HL-60/S4 treated with retinoic acid at 250 ng/mL for 4 days and 3 days (cell line): Measurements from ENCODE around the gene SKI.

Experiments used
- in situ Hi-C: fragments of 300-500 bp; cut with MboI; formaldehyde crosslinking; loops from 2 replicates; pipeline ENCODE4 v1.7.0; 2022; ENCODE audit warnings: low sequenced_read_pairs

SKI gene

DNA sequence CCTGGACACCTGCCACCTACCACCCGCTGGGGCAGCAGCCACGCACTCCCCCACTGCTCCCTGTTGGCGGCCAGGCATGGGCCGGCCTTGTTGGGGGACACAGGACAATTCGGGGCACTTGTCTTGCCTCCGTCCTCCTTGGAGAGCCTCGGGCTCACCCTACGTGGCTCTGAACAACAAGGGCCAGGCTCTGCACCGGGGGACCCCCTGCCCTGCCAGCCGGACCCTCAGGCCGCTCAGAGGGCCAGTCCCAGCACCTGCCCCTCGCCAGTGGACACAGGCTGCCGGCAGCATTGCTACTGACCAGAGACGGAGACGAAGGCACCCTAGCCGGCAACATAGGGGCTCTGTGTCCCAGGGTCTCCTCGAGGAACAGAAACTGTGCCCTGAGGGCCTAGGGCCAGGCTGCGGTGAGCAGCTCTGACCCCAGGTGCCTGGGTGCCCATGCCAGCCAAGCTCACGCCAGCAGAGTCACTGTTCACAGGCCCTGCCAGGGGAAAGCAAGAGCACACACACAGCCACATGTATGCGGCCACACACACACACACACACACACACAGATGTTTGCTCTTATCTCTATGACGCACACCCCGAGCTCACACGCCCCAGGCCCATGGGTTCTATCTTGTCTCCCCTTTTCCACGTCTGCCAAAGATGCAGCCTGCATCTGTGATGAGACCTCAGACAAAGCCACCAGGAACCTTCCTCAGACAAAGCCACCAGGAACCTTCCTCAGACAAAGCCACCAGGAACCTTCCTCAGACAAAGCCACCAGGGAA is 117.4 kb downstream of the SKI start:
- in situ Hi-C loops, result no loop called here

GRCh38 chr1:2346691-2347408 is 118.7 kb downstream of the SKI start:
- in situ Hi-C loops, result no loop called here

GRCh38 chr1:2347409-2347785 is 119.3 kb downstream of the SKI start:
- in situ Hi-C loops, result no loop called here

DNA sequence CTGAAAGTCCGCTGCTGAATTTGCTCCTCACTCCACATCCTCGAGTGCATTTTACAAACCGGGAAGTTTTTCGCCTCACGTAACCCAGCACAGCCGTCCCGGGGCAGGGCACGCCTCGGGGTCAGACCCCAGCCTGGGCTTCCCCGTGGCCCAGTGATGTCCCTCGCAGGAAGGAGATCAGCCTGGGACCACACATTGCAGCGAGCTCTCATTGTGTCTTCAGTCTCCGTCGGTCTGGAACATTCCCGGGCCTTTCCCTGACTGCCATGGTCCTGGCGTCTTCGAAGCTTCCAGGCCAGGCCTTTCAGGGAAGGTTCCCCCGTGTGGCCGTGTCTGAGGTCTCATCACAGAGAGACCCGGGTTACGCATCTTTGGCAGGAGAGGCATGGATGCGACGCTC is 119.8 kb downstream of the SKI start:
- in situ Hi-C loops, result no loop called here

DNA sequence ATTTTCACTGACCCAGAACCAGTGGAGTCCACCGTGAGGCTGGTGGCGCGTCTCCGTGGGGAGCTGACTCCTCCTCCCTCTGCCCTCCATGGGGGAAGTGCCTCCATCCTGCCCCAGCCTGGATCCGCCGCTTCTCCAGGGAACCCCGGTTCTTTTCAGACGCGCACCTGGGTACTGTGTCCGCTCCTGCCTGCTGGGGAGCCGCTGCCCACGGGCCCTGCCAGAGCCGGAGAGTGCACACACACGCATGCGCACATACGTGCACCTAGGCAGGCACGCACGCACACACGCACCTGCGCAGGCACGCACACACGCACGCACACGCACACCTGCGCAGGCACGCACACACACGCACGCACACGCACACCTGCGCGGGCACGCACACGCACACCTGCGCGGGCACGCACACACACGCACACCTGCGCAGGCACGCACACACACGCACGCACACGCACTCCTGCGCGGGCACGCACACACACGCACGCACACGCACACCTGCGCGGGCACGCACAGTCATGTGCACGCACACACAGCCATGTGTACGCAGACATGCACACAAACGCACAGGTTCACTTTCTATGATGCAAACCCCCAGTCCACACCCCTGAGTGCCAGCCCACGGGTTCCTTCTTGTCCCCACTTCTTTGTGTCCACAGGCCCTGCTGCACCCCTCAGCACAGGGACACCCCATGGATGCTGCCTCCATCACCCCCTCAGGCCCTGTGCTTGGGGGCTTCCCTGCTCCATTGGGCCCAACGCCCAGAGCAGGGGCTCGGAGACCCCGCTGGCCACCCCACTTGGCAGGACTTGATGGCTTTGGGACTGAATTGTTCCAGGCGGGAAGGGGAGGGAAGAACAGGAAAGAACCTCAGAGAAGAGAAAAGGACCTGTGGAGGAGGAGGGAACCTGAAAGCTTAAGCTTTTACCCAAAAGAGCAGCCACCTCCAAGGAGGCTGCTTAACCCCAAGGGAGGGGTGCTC is 120.5 kb downstream of the SKI start:
- in situ Hi-C loops, result no loop called here

DNA sequence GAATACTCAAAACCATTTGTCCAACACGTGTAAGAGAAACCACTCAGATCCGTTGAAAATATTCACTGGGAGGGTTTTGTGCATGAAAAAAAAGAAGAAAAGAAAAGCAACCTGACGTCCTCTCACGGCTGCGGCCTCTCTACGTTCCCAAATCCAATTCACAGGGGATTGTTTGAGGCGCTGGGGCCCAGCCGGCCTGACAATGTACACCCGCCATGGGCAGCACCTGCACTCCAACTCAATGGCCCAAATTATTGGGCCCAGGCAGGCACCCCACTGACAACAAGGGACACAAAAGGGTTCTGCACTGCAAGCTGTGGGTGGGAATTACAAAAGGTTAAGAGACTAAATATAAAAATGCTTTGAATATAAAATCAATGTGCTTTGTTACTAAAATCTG is 121.7 kb downstream of the SKI start:
- in situ Hi-C loops, result loop anchor here (25.0 kb wide), 1 partner anchor 388 kb away; no protein-coding TSS in a partner anchor

GRCh38 chr1:2350501-2350900 is 122.4 kb downstream of the SKI start:
- in situ Hi-C loops, result loop anchor here (25.0 kb wide), 1 partner anchor 388 kb away; no protein-coding TSS in a partner anchor

- in situ Hi-C loops, result loop anchor here (25.0 kb wide), 1 partner anchor 389 kb away; no protein-coding TSS in a partner anchor
Observed at GRCh38 chr1:2350911-2351655, 123.0 kb downstream of the SKI start.

DNA sequence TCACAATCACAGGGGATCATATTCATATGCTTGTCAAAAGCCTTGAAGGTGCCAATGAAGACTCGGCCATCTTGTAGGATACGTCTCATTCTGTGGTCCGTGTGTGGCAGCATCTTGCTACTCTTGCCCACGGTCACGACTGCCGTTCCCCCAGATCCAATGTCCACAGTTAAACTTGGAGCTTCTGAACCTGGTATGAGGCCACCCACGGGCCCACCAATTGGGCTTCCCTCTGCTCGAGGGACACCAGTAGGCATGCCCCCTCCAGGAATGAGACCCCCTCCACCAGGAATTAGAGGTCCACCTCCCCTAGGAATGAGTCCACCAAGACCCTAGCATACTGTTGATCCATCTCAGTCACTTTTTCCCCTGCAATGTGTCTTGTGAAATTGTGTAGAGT is 123.6 kb downstream of the SKI start:
- in situ Hi-C loops, result loop anchor here (25.0 kb wide), 1 partner anchor 389 kb away; no protein-coding TSS in a partner anchor

GRCh38 chr1:2352341-2352896 is 124.3 kb downstream of the SKI start:
- in situ Hi-C loops, result loop anchor here (25.0 kb wide), 1 partner anchor 390 kb away; no protein-coding TSS in a partner anchor

DNA sequence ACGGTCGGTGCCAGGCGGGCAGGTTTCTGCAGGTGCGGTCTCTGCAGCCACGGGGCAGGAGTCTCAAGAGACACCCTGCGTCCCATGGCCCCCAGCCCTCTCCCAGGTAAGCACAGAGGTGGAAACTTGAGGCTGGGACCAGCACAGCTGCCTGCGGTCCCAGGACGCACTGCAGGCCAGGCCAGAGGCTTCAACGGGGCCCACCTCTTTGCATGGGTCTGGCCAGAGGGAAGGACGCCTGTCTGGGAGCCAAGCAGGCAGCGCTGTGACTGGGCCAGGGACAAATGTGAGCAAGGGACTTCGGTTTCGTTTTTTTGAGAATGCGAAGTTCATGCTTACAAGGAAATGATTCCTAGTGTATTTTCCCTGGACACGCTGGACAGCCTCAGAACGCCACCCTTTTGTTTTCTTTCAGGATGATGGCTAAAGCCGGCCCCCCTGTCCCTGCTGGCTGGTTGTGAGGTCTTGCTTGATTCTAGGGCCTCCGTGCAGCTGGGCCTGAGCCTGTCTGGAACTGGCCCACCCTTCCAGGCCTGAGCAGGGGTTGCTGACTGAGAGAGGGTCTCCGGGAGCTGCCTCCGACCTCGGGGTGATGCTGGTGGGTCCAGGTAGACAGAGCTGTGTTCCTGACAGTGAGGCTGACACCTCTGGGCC is 124.9 kb downstream of the SKI start:
- in situ Hi-C loops, result loop anchor here (25.0 kb wide), 1 partner anchor 391 kb away; no protein-coding TSS in a partner anchor

DNA sequence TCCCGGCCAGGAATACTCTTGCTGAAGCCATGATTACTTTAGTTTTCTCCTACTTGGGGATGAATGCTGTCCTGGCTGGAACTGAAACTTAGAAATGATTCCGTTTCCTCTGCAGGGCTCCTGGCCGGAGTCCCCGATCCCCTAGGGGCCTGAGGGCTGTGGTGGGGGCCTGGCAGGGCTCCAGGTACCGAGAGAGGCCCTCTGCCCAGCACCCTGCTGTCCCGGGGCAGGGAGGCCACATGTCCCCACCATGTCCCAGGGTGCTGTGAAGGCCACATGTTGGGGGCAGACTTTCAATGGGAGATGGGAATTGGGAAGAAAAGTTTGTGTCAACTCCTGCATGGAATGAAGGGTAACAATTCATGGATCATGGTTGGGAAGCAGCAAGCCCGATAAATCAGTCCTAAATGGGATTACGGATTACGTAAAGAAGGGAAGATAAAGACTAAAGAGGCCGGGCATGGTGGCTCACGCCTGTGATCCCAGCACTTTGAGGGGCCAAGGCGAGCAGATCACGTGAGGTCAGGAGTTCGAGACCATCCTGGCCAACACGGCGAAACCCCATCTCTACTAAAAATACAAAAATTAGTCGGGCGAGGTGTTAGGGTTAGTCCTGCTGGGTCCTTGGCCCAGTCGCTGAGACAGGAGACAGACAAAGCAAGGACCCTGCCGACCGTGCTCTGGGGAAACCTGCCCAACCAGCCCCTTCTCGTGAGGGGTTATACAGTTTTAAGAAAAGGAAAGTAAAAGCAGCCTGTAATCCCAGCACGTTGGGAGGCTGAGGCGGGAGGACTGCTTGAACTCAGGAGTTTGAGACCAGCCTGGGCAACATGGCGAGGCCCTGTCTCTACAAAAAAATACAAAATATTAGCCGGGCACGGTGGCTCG is 125.7 kb downstream of the SKI start:
- in situ Hi-C loops, result loop anchor here (25.0 kb wide), 1 partner anchor 391 kb away; no protein-coding TSS in a partner anchor

DNA sequence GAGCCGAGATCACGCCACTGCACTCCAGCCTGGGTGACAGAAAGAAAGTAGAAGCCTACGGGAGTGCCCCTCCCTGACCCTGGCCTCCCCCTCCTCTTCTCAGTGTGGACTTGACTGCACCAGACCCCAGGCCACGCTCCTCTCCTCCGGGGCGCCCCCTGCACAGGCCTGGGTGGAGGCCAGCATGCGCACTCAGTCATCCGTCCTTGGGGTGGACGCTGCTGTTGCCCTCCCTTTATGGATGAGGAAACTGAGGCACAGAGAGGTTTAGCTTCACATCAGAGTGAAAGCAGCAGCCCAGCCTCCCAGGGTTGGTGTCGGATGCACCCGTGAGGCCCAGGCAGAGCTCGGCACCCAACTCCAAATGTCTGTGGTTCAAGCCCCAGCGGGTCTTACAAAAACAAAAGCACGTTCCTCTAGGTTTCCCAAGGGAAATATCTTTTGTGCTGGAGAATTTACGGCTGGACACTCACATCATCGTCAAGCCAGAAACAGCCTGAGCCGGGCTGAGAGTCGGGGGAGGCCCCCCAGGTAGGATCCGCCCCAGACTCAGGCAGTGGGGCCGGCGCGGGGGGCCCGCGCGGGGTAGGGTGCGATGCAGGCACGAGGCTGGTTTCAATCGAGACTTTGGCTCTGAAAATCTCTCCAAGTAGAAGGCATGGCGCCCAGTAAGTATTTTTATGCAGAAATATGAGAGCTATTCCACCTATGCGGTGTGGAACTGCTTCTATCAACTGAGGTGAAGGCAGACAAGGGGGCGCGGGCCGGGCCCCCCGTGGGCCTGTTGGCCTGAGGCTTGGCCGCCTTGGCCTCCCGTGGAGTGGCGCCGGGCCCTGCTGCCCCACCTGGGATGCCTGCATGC is 126.6 kb downstream of the SKI start:
- in situ Hi-C loops, result loop anchor here (25.0 kb wide), 1 partner anchor 392 kb away; no protein-coding TSS in a partner anchor

- in situ Hi-C loops, result loop anchor here (25.0 kb wide), 1 partner anchor 393 kb away; no protein-coding TSS in a partner anchor
Observed at GRCh38 chr1:2355373-2356261, 127.5 kb downstream of the SKI start.

GRCh38 chr1:2356401-2356800 is 128.3 kb downstream of the SKI start:
- in situ Hi-C loops, result loop anchor here (25.0 kb wide), 1 partner anchor 394 kb away; no protein-coding TSS in a partner anchor
